ENCODE measurements around the gene RRP9.
"Not testable (repeated sequence)": the region's sequence is repeated elsewhere in the genome, so short reads cannot be mapped to it uniquely, and the experiment has no call there.

The RRP9 gene

GRCh38 chr3:51937014-51937413 is 4.7 kb downstream of the RRP9 start:
- DNase-seq = no peak

- DNase-seq = no peak
Observed at GRCh38 chr3:51935886-51936755, 5.6 kb downstream of the RRP9 start.

GRCh38 chr3:51934991-51935885 is 6.5 kb downstream of the RRP9 start:
- no peak for DNase-seq

- DNase-seq = no peak
Observed at GRCh38 chr3:51934139-51934850, 7.4 kb downstream of the RRP9 start.

GRCh38 chr3:51933471-51934138 is 8.1 kb downstream of the RRP9 start:
- no peak for DNase-seq

- no peak for DNase-seq
Observed at GRCh38 chr3:51932471-51933370, 9.0 kb downstream of the RRP9 start.

GRCh38 chr3:51931756-51932155 is 9.9 kb downstream of the RRP9 start:
- no peak for DNase-seq

GRCh38 chr3:51930439-51930838 is 11.3 kb downstream of the RRP9 start:
- DNase-seq = no peak

GRCh38 chr3:51929420-51930003 is 12.2 kb downstream of the RRP9 start:
- no peak for DNase-seq

GRCh38 chr3:51928981-51929380 is 12.7 kb downstream of the RRP9 start:
- not testable (repeated sequence) for DNase-seq

GRCh38 chr3:51928438-51928837 is 13.3 kb downstream of the RRP9 start:
- DNase-seq = no peak

- DNase-seq = no peak
Observed at GRCh38 chr3:51927061-51927977, 14.4 kb downstream of the RRP9 start.

- DNase-seq = no peak
Observed at GRCh38 chr3:51921081-51921578, 20.6 kb downstream of the RRP9 start.

- DNase-seq = no peak
Observed at GRCh38 chr3:51916418-51916817, 25.3 kb downstream of the RRP9 start.

GRCh38 chr3:51908026-51908425 is 33.7 kb downstream of the RRP9 start:
- DNase-seq = no peak

GRCh38 chr3:51904034-51904823 is 37.5 kb downstream of the RRP9 start:
- DNase-seq = no peak

- DNase-seq = peak; percentile 92
Observed at GRCh38 chr3:51902361-51902760, 39.3 kb downstream of the RRP9 start.

- peak; percentile 27 for DNase-seq
Observed at GRCh38 chr3:51900043-51900442, 41.7 kb downstream of the RRP9 start.

GRCh38 chr3:51897391-51897790 is 44.3 kb downstream of the RRP9 start:
- DNase-seq = no peak

Measured in activated CD4-positive, alpha-beta T cell treated with anti-CD3 and anti-CD28 coated beads, Interleukin-2, Interleukin-6, amounts not matched to agents 100 ng/mL and 50 ng/mL, durations not matched to agents 16 hours and 8 hours (primary cell).